Gastrocnemius medialis (tissue), 4 donors: ENCODE measurements around the gene CEP55. TPM values are rescaled to one million over a fixed set of nuclear protein-coding genes. Genes with fewer than 3 reads are reported as not detected.

Experiments used
- ATAC-seq, 2 donors: fragments of 150-250 bp; one replicate each; pipeline ENCODE4 v1.9.1; 2016
- DNase-seq, 2 donors: peaks; one replicate each; pipeline ENCODE4 v3.0.0-alpha.2; 2019
- H3K27ac ChIP-seq, 4 donors: fragments of 200-600 bp; sonication (generic); 1 replicate in 1 of 4; 2 replicates in 3 of 4; pipeline ENCODE4 v1.5.1; 2016 to 2018; ENCODE audit warnings: mild to moderate bottlenecking in 2 of 4, moderate library complexity in 1 of 4
- H3K27me3 ChIP-seq, 3 donors: fragments of 200-600 bp; sonication (generic) in 2 of 3; 1 replicate in 1 of 3; 2 replicates in 2 of 3; pipeline versions ENCODE4 v1.5.1 to v1.6.0; 2016 to 2019; ENCODE audit warnings: mild to moderate bottlenecking in 1 of 3, moderate library complexity in 1 of 3
- H3K36me3 ChIP-seq, 2 donors: fragments of 200-600 bp; sonication (generic) in 1 of 2; one replicate each; pipeline ENCODE4 v1.5.1; 2017 to 2018
- H3K4me1 ChIP-seq, 2 donors: fragments of 200-600 bp; sonication (generic) in 1 of 2; one replicate each; pipeline ENCODE4 v1.5.1; 2016 to 2017; ENCODE audit warnings: mild to moderate bottlenecking in 2 of 2
- H3K4me3 ChIP-seq, 4 donors: fragments of 200-600 bp; sonication (generic) in 3 of 4; 1 replicate in 1 of 4; 2 replicates in 3 of 4; pipeline ENCODE4 v1.5.1; 2016 to 2019; ENCODE audit warnings: mild to moderate bottlenecking in 2 of 4
- H3K9me3 ChIP-seq, 3 donors: fragments of 200-600 bp; sonication (generic) in 2 of 3; 1 replicate in 1 of 3; 2 replicates in 2 of 3; pipeline ENCODE4 v1.5.1; 2016 to 2019
- POLR2A ChIP-seq, 2 donors: fragments of 450-650 bp; IDR thresholded peaks; one replicate each; pipeline ENCODE4 v1.6.1; 2017; ENCODE audit warnings: antibody characterized with exemption in 2 of 2, mild to moderate bottlenecking in 2 of 2, moderate library complexity in 2 of 2
- in situ Hi-C, 4 donors: fragments of 200-750 bp; cut with MboI; loops; one replicate each; pipeline versions ENCODE4 v1.15.0 to v1.8.0; 2017; ENCODE audit warnings: low sequenced_read_pairs in 4 of 4
- intact Hi-C: fragments of 100-400 bp; cut with DNase I; formaldehyde crosslinking; loops from one replicate; pipeline ENCODE4 v1.15.1; 2023; ENCODE audit warnings: low total_unique reads
- total RNA-seq, 4 donors: library from RNA; depleted of rRNA; stranded (reverse); fragments of >200 nt; gene quantifications; one replicate each; pipeline versions ENCODE4 v1.1.0 to v1.2.3, GENCODE V29; 2016
- TF ChIP-seq, protein P1 (sequence below), 5 experiments: fragments of 450-650 bp in 3 of 5; fragments of 200-600 bp in 2 of 5; sonication (generic) in 2 of 5; IDR thresholded peaks in 4 of 5; conservative IDR thresholded peaks in 1 of 5; 1 replicate in 4 of 5; 2 replicates in 1 of 5; pipeline ENCODE4 v1.5.1; 2016 to 2019; ENCODE audit warnings: antibody characterized with exemption in 5 of 5, mild to moderate bottlenecking in 3 of 5, moderate library complexity in 3 of 5

The CEP55 gene
- total RNA-seq, 4 donors from 2014 or later, result 0.32 to 0.62 (median 0.37) TPM

DNA sequence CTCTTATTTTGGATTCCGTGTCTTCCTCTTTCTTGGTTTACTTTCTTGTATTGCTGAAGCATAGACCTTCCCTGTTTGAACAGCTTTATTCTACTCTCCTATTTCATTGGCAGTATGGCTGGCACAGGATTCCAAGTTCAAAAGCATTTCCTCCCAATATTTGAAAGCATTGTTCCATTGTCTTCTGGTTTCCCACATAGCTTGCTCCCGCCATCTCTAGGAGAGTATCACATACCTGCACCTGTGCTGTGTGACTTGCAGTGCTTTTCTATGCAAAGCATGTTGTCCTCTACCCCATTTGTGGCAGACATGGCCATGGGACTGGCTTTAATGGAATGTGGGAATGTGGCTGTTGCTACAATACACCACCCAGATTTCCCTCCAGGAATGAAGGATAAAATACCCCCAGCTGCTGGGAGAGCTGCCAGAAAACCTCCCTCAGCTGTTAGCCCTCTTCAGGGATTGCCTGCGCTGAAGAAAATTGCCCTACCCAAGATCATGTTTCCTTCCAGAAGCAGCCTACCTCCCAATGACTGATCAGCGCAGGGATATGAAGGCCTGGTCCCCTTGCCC is 7.4 kb upstream of the CEP55 start:
- ATAC-seq, result no peak
- peaks cover 0 to 6% (median 0%) of the 10 kb centered on the region in 3 donors for H3K27me3 ChIP-seq
- no peaks in the 10 kb centered on the region for H3K4me1 ChIP-seq
- no peak overlapping the region for H3K4me3 ChIP-seq
- intact Hi-C loops (no loop called here), in situ Hi-C loops (no loop called here)
- H3K36me3 ChIP-seq, result no peaks in the 10 kb centered on the region
- no peak overlapping the region for H3K27ac ChIP-seq
- DNase-seq, result no peak
- no peaks in the 10 kb centered on the region for H3K9me3 ChIP-seq
- no peak for TF ChIP-seq POLR2A (IDR thresholded peaks at IDR 0.05)
- TF ChIP-seq, protein P1, sequence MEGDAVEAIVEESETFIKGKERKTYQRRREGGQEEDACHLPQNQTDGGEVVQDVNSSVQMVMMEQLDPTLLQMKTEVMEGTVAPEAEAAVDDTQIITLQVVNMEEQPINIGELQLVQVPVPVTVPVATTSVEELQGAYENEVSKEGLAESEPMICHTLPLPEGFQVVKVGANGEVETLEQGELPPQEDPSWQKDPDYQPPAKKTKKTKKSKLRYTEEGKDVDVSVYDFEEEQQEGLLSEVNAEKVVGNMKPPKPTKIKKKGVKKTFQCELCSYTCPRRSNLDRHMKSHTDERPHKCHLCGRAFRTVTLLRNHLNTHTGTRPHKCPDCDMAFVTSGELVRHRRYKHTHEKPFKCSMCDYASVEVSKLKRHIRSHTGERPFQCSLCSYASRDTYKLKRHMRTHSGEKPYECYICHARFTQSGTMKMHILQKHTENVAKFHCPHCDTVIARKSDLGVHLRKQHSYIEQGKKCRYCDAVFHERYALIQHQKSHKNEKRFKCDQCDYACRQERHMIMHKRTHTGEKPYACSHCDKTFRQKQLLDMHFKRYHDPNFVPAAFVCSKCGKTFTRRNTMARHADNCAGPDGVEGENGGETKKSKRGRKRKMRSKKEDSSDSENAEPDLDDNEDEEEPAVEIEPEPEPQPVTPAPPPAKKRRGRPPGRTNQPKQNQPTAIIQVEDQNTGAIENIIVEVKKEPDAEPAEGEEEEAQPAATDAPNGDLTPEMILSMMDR (IDR thresholded peaks at IDR 0.05 in 4 of 5, conservative IDR thresholded peaks at IDR 0.05 in 1 of 5), result no peak

GRCh38 chr10:93491602-93492121 is 4.8 kb upstream of the CEP55 start:
- no peak overlapping the region for H3K4me3 ChIP-seq
- no peaks in the 10 kb centered on the region for H3K36me3 ChIP-seq
- in situ Hi-C loops, result no loop called here
- peaks cover 0 to 6% of the 10 kb centered on the region in 2 donors for H3K4me1 ChIP-seq
- H3K27ac ChIP-seq, result no peak overlapping the region
- intact Hi-C loops, result no loop called here
- peaks cover 0 to 6% (median 0%) of the 10 kb centered on the region in 3 donors for H3K27me3 ChIP-seq
- DNase-seq, result no peak
- H3K9me3 ChIP-seq, result no peaks in the 10 kb centered on the region
- no peak for ATAC-seq
- no peak for TF ChIP-seq POLR2A (IDR thresholded peaks at IDR 0.05)
- TF ChIP-seq, protein P1 (IDR thresholded peaks at IDR 0.05 in 4 of 5, conservative IDR thresholded peaks at IDR 0.05 in 1 of 5), result no peak

GRCh38 chr10:93493162-93493561 is 3.2 kb upstream of the CEP55 start:
- ATAC-seq, result no peak
- no peak overlapping the region for H3K4me3 ChIP-seq
- H3K9me3 ChIP-seq, result no peaks in the 10 kb centered on the region
- intact Hi-C loops (no loop called here), in situ Hi-C loops (no loop called here)
- TF ChIP-seq, protein P1 (IDR thresholded peaks at IDR 0.05 in 4 of 5, conservative IDR thresholded peaks at IDR 0.05 in 1 of 5), result no peak
- TF ChIP-seq POLR2A (IDR thresholded peaks at IDR 0.05), result no peak
- H3K4me1 ChIP-seq, result peaks cover 0 to 6% of the 10 kb centered on the region in 2 donors
- H3K27me3 ChIP-seq, result peaks cover 0 to 6% (median 0%) of the 10 kb centered on the region in 3 donors
- no peaks in the 10 kb centered on the region for H3K36me3 ChIP-seq
- no peak for DNase-seq
- H3K27ac ChIP-seq, result no peak overlapping the region

DNA sequence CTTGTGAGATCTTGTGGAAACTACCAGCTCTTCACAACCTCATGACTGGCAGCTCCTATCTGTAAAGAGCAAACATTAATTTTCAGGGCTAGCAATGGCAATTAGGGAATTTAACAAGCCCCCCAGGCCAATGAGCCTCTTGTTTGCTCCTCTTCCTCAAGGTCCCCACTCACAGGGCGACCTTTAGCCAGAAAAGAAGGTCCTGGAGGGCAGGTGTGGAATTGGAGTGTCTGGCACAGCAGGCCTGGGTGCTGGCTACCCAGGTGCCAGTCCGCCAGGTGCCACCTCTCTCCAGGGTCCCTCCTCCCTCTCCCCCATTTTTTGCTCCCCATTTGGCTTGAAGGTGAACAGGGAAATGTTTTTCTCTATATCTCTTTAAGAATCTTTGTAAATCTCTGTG is 1.9 kb upstream of the CEP55 start:
- H3K9me3 ChIP-seq, result no peaks in the 10 kb centered on the region
- H3K4me3 ChIP-seq, result no peak overlapping the region
- no peaks in the 10 kb centered on the region for H3K27me3 ChIP-seq
- peaks cover 0 to 6% of the 10 kb centered on the region in 2 donors for H3K4me1 ChIP-seq
- no peak overlapping the region for H3K27ac ChIP-seq
- no peaks in the 10 kb centered on the region for H3K36me3 ChIP-seq
- TF ChIP-seq, protein P1 (IDR thresholded peaks at IDR 0.05 in 4 of 5, conservative IDR thresholded peaks at IDR 0.05 in 1 of 5), result no peak
- TF ChIP-seq POLR2A (IDR thresholded peaks at IDR 0.05), result no peak
- in situ Hi-C loops, result no loop called here
- ATAC-seq (no peak), DNase-seq (no peak)
- intact Hi-C loops, result no loop called here
